Brain microvascular endothelial cell (primary cell): ENCODE results near the gene CCDC190.

ENCODE experiments used
- DNase-seq: peaks from one replicate; pipeline ENCODE4 v3.0.0-alpha.2; 2020
- H3K27ac ChIP-seq: fragments of 250-450 bp; sonication (Bioruptor Pico); 2 replicates; pipeline ENCODE4 v1.5.1; 2020; ENCODE audit warnings: mild to moderate bottlenecking, moderate library complexity
- H3K27me3 ChIP-seq: fragments of 250-450 bp; sonication (Bioruptor Pico); replicated peaks from 2 replicates; pipeline ENCODE4 v1.5.1; 2020; ENCODE audit warnings: mild to moderate bottlenecking
- H3K36me3 ChIP-seq: fragments of 250-450 bp; sonication (Bioruptor Pico); replicated peaks from 2 replicates; pipeline ENCODE4 v1.5.1; 2020; ENCODE audit warnings: mild to moderate bottlenecking
- H3K4me3 ChIP-seq: 2 replicates; pipeline ENCODE4 v1.5.1; 2011; ENCODE audit warnings: low read depth, mild to moderate bottlenecking, control low read depth, low read length, moderate library complexity
- CTCF ChIP-seq: IDR thresholded peaks from 2 replicates; pipeline ENCODE4 v1.5.1; 2011; ENCODE audit warnings: low read depth, mild to moderate bottlenecking, moderate library complexity, low read length, control low read depth, inconsistent platforms; ENCODE audit errors: missing control alignments
- in situ Hi-C: cut with HindIII; loops from 2 replicates; pipeline ENCODE4 v1.10.0; 2017; ENCODE audit warnings: low sequenced_read_pairs, low pct_ligation_motif_present

CCDC190 gene

GRCh38 chr1:162868972-162869371, 8.0 kb upstream of the CCDC190 start:
- no peak for DNase-seq
- H3K27me3 ChIP-seq: no peaks in the 10 kb centered on the region
- in situ Hi-C loops: loop anchor here (25.0 kb wide), 1 partner anchor 443 kb away; the partner anchor contains the start of gene NUF2
- H3K27ac ChIP-seq: no peak overlapping the region
- no peak overlapping the region for H3K4me3 ChIP-seq
- no peaks in the 10 kb centered on the region for H3K36me3 ChIP-seq
- TF ChIP-seq CTCF: no peak

- in situ Hi-C loops: loop anchor here (25.0 kb wide), 1 partner anchor 451 kb away; the partner anchor contains the start of gene NUF2
- H3K4me3 ChIP-seq: no peak overlapping the region
- TF ChIP-seq CTCF: no peak
- no peaks in the 10 kb centered on the region for H3K27me3 ChIP-seq
- H3K36me3 ChIP-seq: no peaks in the 10 kb centered on the region
- H3K27ac ChIP-seq: no peak overlapping the region
- DNase-seq: no peak
These were observed 650 bp upstream of the CCDC190 start for GRCh38 chr1:162861625-162862024.

- H3K27ac ChIP-seq: no peak overlapping the region
- no peak for DNase-seq
- in situ Hi-C loops: loop anchor here (25.0 kb wide), 1 partner anchor 453 kb away; the partner anchor contains the start of gene NUF2
- H3K4me3 ChIP-seq: no peak overlapping the region
- no peaks in the 10 kb centered on the region for H3K36me3 ChIP-seq
- no peaks in the 10 kb centered on the region for H3K27me3 ChIP-seq
- no peak for TF ChIP-seq CTCF
These were observed 1.8 kb downstream of the CCDC190 start for GRCh38 chr1:162859191-162859590.

- Histone ChIP-seq H3K36me3 (no peaks in the 10 kb centered on the region), H3K27ac (peak overlapping the region; percentile 99), H3K4me3 (no peak overlapping the region), H3K27me3 (no peaks in the 10 kb centered on the region)
- in situ Hi-C loops: loop anchor here (25.0 kb wide), 1 partner anchor 454 kb away; the partner anchor contains the start of gene NUF2
- TF ChIP-seq CTCF: no peak
- DNase-seq: no peak
These were observed 3.1 kb downstream of the CCDC190 start for GRCh38 chr1:162857850-162858249.

GRCh38 chr1:162856260-162856659, 4.7 kb downstream of the CCDC190 start:
- no peaks in the 10 kb centered on the region for H3K27me3 ChIP-seq
- in situ Hi-C loops: loop anchor here (25.0 kb wide), 1 partner anchor 456 kb away; the partner anchor contains the start of gene NUF2
- no peak for TF ChIP-seq CTCF
- peak overlapping the region; percentile 99 for H3K27ac ChIP-seq
- DNase-seq: peak; percentile 96
- no peak overlapping the region for H3K4me3 ChIP-seq
- H3K36me3 ChIP-seq: no peaks in the 10 kb centered on the region
